IMR-90 (cell line): ENCODE measurements around the gene ADCY1. TPM values are rescaled to one million over a fixed set of nuclear protein-coding genes. Genes with fewer than 3 reads are reported as not detected.

ENCODE experiments used
- ATAC-seq: fragments of 200-7000 bp; cut with Tn5 transposase; 2 replicates; pipeline ENCODE4 v1.9.1; 2020; ENCODE audit warnings: low read depth, mild to moderate bottlenecking, moderate library complexity
- BruUV-seq: library from RNA; stranded (reverse); fragments of 400-500 nt; replicated peaks from 2 replicates; lab custom pipeline; 2021; lab: Mats Ljungman, UMichigan
- CTCF ChIA-PET: fragments of 300-600 bp; formaldehyde crosslinking; extraction: SDS; loops from one replicate; lab custom pipeline; 2021; ENCODE audit warnings: antibody characterized with exemption; lab: Yijun Ruan, JAX
- POLR2A ChIA-PET: fragments of 300-600 bp; sonication (Branson Sonifier 250); formaldehyde crosslinking; loops from one replicate; lab custom pipeline; 2022; ENCODE audit warnings: antibody characterized with exemption; ENCODE audit not compliant: unreplicated experiment; lab: Charles Lee
- DNase-seq: peaks from one replicate; pipeline ENCODE4 v3.0.0; 2013
- H2AFZ ChIP-seq: replicated peaks from 2 replicates; pipeline ENCODE3; 2013; ENCODE audit warnings: low read length, mild to moderate bottlenecking; ENCODE audit not compliant: poor library complexity
- H2AK5ac ChIP-seq: 2 replicates; pipeline ENCODE4 v1.6.1; 2013; ENCODE audit warnings: low read depth, low read length, inconsistent platforms
- H2AK9ac ChIP-seq: replicated peaks from 2 replicates; pipeline ENCODE3; 2013; ENCODE audit warnings: mild to moderate bottlenecking, low read depth, low read length, moderate library complexity; ENCODE audit not compliant: poor library complexity
- H2BK120ac ChIP-seq: 2 replicates; pipeline ENCODE4 v1.6.1; 2013; ENCODE audit warnings: low read depth, low read length, inconsistent platforms
- H2BK15ac ChIP-seq: 3 replicates; pipeline ENCODE4 v1.6.1; 2013; ENCODE audit warnings: low read depth, low read length, inconsistent platforms
- H2BK20ac ChIP-seq: 2 replicates; pipeline ENCODE4 v1.6.1; 2013; ENCODE audit warnings: low read depth, mild to moderate bottlenecking, inconsistent platforms, low read length, moderate library complexity
- H2BK5ac ChIP-seq: 2 replicates; pipeline ENCODE4 v1.6.1; 2013; ENCODE audit warnings: mild to moderate bottlenecking, low read depth, low read length, inconsistent platforms; ENCODE audit not compliant: poor library complexity, severe bottlenecking
- H3K14ac ChIP-seq: replicated peaks from 2 replicates; pipeline ENCODE4 v1.6.1; 2013; ENCODE audit warnings: low read depth, low read length, inconsistent platforms
- H3K18ac ChIP-seq: 2 replicates; pipeline ENCODE4 v1.6.1; 2013; ENCODE audit warnings: low read depth, low read length, control low read depth
- H3K23ac ChIP-seq: 2 replicates; pipeline ENCODE4 v1.6.1; 2013; ENCODE audit warnings: low read depth, low read length, inconsistent platforms
- H3K27ac ChIP-seq: 2 replicates; pipeline ENCODE4 v1.5.1; 2013; ENCODE audit warnings: mild to moderate bottlenecking, control low read depth, low read length; ENCODE audit not compliant: insufficient read depth
- H3K27me3 ChIP-seq: 2 replicates; pipeline ENCODE4 v1.6.1; 2013; ENCODE audit warnings: low read length; ENCODE audit not compliant: control insufficient read depth, insufficient read depth
- H3K36me3 ChIP-seq: 2 replicates; pipeline ENCODE4 v1.6.1; 2013; ENCODE audit warnings: low read length, mixed read lengths; ENCODE audit not compliant: control insufficient read depth, insufficient read depth
- H3K4ac ChIP-seq: 2 replicates; pipeline ENCODE4 v1.6.1; 2013; ENCODE audit warnings: low read depth, low read length, inconsistent platforms
- H3K4me1 ChIP-seq: 2 replicates; pipeline ENCODE4 v1.6.1; 2013; ENCODE audit warnings: low read length, mixed read lengths; ENCODE audit not compliant: control insufficient read depth, insufficient read depth
- H3K4me2 ChIP-seq: 2 replicates; pipeline ENCODE4 v1.6.1; 2013; ENCODE audit warnings: low read depth, mild to moderate bottlenecking, control low read depth, low read length, moderate library complexity
- H3K4me3 ChIP-seq: 2 replicates; pipeline ENCODE4 v1.5.1; 2013; ENCODE audit warnings: low read depth, mild to moderate bottlenecking, control low read depth, low read length, moderate library complexity; ENCODE audit not compliant: insufficient read depth
- H3K56ac ChIP-seq: 2 replicates; pipeline ENCODE4 v1.6.1; 2013; ENCODE audit warnings: low read length, inconsistent platforms; ENCODE audit not compliant: insufficient read depth; ENCODE audit errors: extremely low read depth
- H3K79me1 ChIP-seq, 2 experiments: 2 replicates each; pipeline ENCODE4 v1.6.1; 2013; ENCODE audit warnings: low read length in 2 of 2, inconsistent platforms in 1 of 2, low read depth in 1 of 2
- H3K9ac ChIP-seq: 2 replicates; pipeline ENCODE4 v1.6.1; 2013; ENCODE audit warnings: low read depth, low read length, control low read depth
- H3K9me1 ChIP-seq: 2 replicates; pipeline ENCODE4 v1.6.1; 2013; ENCODE audit warnings: low read length, inconsistent platforms; ENCODE audit not compliant: insufficient read depth
- H3K9me3 ChIP-seq: 2 replicates; pipeline ENCODE4 v1.6.1; 2013; ENCODE audit warnings: low read length; ENCODE audit not compliant: control insufficient read depth, insufficient read depth
- H4K20me1 ChIP-seq: 2 replicates; pipeline ENCODE4 v1.6.1; 2013; ENCODE audit warnings: low read length, inconsistent platforms; ENCODE audit not compliant: insufficient read depth
- H4K5ac ChIP-seq: 2 replicates; pipeline ENCODE4 v1.6.1; 2013; ENCODE audit warnings: mild to moderate bottlenecking, low read depth, low read length, control low read depth
- H4K8ac ChIP-seq, 2 experiments: 2 replicates each; pipeline ENCODE4 v1.6.1; 2013; ENCODE audit warnings: low read depth in 2 of 2, low read length in 2 of 2, control low read depth in 1 of 2, inconsistent platforms in 1 of 2
- H4K91ac ChIP-seq: 2 replicates; pipeline ENCODE4 v1.6.1; 2013; ENCODE audit warnings: low read depth, low read length, inconsistent platforms; ENCODE audit not compliant: insufficient read depth
- CEBPB ChIP-seq: IDR thresholded peaks from 2 replicates; pipeline ENCODE4 v1.6.1; 2012; ENCODE audit warnings: low read depth, low read length, improper control_type of control experiment
- CHD1 ChIP-seq: IDR thresholded peaks from 2 replicates; pipeline ENCODE4 v1.6.1; 2012; ENCODE audit warnings: low read depth, low read length, improper control_type of control experiment
- MAFK ChIP-seq: IDR thresholded peaks from 2 replicates; pipeline ENCODE4 v1.6.1; 2012; ENCODE audit warnings: low read depth, low read length, improper control_type of control experiment
- MXI1 ChIP-seq: IDR thresholded peaks from 2 replicates; pipeline ENCODE4 v1.6.1; 2012; ENCODE audit warnings: low read depth, mild to moderate bottlenecking, low read length, moderate library complexity, borderline replicate concordance
- NFE2L2 ChIP-seq: fragments of 150-350 bp; IDR thresholded peaks from 2 replicates; pipeline ENCODE4 v1.6.1; 2016; ENCODE audit warnings: low read depth, mild to moderate bottlenecking, low read length
- RAD21 ChIP-seq: IDR thresholded peaks from 2 replicates; pipeline ENCODE4 v1.6.1; 2012; ENCODE audit warnings: low read length, improper control_type of control experiment
- RCOR1 ChIP-seq: IDR thresholded peaks from 2 replicates; pipeline ENCODE4 v1.6.1; 2012; ENCODE audit warnings: mild to moderate bottlenecking, low read length, improper control_type of control experiment; ENCODE audit not compliant: insufficient replicate concordance
- RFX5 ChIP-seq: IDR thresholded peaks from 2 replicates; pipeline ENCODE4 v1.8.0; 2012; ENCODE audit warnings: low read depth, mild to moderate bottlenecking, low read length, moderate library complexity
- WGBS, 2 experiments: methylation state at CpG; one replicate each; pipeline versions ENCODE4 v1.1.5 to v1.1.7; 2013; ENCODE audit warnings: missing lambda C conversion rate in 2 of 2; ENCODE audit not compliant: insufficient read length in 1 of 2; ENCODE audit errors: extremely low coverage in 2 of 2; 5-methylcytosine and 5-hydroxymethylcytosine counted together
- dilution Hi-C: fragments of 300-500 bp; cut with HindIII; formaldehyde crosslinking; loops from one replicate; pipeline ENCODE4 v1.14.3; 2018; ENCODE audit warnings: low sequenced_read_pairs; ENCODE audit not compliant: unreplicated experiment
- in situ Hi-C: fragments of 300-500 bp; cut with MboI; formaldehyde crosslinking; loops from 3 replicates; pipeline ENCODE4 v1.14.3; 2019; ENCODE audit warnings: low sequenced_read_pairs, inconsistent platforms, mixed read lengths
- intact Hi-C: fragments of 100-400 bp; cut with micrococcal nuclease; formaldehyde crosslinking; loops from 2 replicates; pipeline ENCODE4 v1.10.0; 2022
- polyA plus RNA-seq, 3 experiments: library from polyadenylated mRNA; depleted of rRNA; stranded (reverse); fragments of >200 nt; gene quantifications; 2 replicates each; pipeline ENCODE4 v1.2.3, GENCODE V29; 2012; ENCODE audit warnings: low replicate concordance in 1 of 3
- total RNA-seq: library from RNA; depleted of rRNA; stranded (reverse); fragments of >200 nt; gene quantifications from 2 replicates; pipeline ENCODE4 v1.2.3, GENCODE V29; 2012
- TF ChIP-seq, protein P1 (sequence below): conservative IDR thresholded peaks from 2 replicates; pipeline ENCODE4 v1.5.1; 2012; ENCODE audit warnings: mild to moderate bottlenecking, low read depth, low read length, improper control_type of control experiment
- TF ChIP-seq, protein P2 (sequence below): fragments of 150-350 bp; IDR thresholded peaks from 2 replicates; pipeline ENCODE4 v1.6.1; 2016; ENCODE audit warnings: low read depth, mild to moderate bottlenecking, low read length, moderate library complexity, borderline replicate concordance

Gene ADCY1
- total and polyA plus RNA-seq, 2 of the 4 experiments (the other 2 are of a cell fraction): 0.18 to 0.24 TPM

- TF ChIP-seq, protein P1, sequence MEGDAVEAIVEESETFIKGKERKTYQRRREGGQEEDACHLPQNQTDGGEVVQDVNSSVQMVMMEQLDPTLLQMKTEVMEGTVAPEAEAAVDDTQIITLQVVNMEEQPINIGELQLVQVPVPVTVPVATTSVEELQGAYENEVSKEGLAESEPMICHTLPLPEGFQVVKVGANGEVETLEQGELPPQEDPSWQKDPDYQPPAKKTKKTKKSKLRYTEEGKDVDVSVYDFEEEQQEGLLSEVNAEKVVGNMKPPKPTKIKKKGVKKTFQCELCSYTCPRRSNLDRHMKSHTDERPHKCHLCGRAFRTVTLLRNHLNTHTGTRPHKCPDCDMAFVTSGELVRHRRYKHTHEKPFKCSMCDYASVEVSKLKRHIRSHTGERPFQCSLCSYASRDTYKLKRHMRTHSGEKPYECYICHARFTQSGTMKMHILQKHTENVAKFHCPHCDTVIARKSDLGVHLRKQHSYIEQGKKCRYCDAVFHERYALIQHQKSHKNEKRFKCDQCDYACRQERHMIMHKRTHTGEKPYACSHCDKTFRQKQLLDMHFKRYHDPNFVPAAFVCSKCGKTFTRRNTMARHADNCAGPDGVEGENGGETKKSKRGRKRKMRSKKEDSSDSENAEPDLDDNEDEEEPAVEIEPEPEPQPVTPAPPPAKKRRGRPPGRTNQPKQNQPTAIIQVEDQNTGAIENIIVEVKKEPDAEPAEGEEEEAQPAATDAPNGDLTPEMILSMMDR: no peak
- no peak for TF ChIP-seq RCOR1
Measured at GRCh38 chr7:45589061-45589460, 14.9 kb downstream of the ADCY1 start (continued).

DNA sequence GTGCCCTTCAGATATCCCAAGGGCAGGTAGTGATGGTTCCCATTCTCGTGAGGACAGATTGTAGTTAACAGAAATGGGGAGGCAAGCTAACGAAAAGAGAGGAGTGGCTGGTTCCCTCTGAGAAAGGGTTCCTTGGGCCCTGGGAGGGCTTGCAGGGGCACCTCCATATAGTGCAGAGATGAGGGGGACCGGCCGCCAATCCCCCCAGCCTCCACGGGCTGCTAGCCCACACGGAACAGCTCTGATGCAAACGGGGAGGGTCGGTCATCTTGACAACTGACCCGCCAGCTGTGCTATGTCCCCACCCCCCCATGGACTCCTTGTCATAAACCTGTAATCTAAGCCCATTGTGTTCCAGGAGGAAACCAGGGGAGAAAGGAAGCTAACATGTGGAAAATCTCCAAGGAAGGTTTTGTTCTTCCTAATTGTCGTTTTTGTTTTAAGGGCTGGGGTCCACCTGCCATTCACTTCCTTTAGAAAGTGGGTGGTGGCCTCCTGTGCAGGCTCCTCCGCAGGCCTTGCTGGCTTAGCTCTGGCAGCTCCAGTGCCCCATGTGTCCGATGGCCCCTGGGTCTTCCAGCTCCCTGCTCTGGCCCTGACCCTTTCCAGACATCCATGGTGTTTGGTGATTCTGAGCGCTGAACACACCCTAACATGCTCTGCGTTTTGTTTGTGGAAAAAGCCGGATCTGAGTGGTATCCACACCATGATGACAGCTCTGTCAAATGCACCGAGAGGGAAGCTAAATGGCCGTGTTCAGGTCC lies 15.9 kb downstream of the ADCY1 start:
- no peak overlapping the region for H3K27ac ChIP-seq
- no peak overlapping the region for H2BK5ac ChIP-seq
- no peak overlapping the region for H3K56ac ChIP-seq
- no TSS peak for BruUV-seq
- no peak overlapping the region for H2BK120ac ChIP-seq
- H2AK9ac ChIP-seq: no peak overlapping the region
- H3K23ac ChIP-seq: no peak overlapping the region
- no peak overlapping the region for H4K5ac ChIP-seq
- H3K9me1 ChIP-seq: no peaks in the 10 kb centered on the region
- no peak overlapping the region for H3K4ac ChIP-seq
- WGBS, 2 experiments: 48% methylated on average over 4 of the region's 17 CpGs; no CpG with 5 or more reads in 1 of the 2 experiments
- H2BK20ac ChIP-seq: no peak overlapping the region
- H3K4me2 ChIP-seq: no peak overlapping the region
- H2BK15ac ChIP-seq: no peak overlapping the region
- ChIA-PET POLR2A (no interaction called here), CTCF (no interaction called here)
- H3K27me3 ChIP-seq: peaks cover 17% of the 10 kb centered on the region
- H3K79me1 ChIP-seq: no peaks in the 10 kb centered on the region
- no peak for TF ChIP-seq RAD21
- no peak for TF ChIP-seq NFE2L2
- TF ChIP-seq CEBPB: no peak
- no peak for TF ChIP-seq RFX5
- no peak for TF ChIP-seq MXI1
- TF ChIP-seq, protein P2, sequence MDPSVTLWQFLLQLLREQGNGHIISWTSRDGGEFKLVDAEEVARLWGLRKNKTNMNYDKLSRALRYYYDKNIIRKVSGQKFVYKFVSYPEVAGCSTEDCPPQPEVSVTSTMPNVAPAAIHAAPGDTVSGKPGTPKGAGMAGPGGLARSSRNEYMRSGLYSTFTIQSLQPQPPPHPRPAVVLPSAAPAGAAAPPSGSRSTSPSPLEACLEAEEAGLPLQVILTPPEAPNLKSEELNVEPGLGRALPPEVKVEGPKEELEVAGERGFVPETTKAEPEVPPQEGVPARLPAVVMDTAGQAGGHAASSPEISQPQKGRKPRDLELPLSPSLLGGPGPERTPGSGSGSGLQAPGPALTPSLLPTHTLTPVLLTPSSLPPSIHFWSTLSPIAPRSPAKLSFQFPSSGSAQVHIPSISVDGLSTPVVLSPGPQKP: no peak
- no peak for TF ChIP-seq MAFK
- no peak for TF ChIP-seq CHD1
- no peak for DNase-seq
- no peak for ATAC-seq
- dilution Hi-C loops: no loop called here
- H3K4me1 ChIP-seq: no peaks in the 10 kb centered on the region
- no peak overlapping the region for H3K14ac ChIP-seq
- no peak overlapping the region for H3K18ac ChIP-seq
- no peak overlapping the region for H4K91ac ChIP-seq
- H4K8ac ChIP-seq: no peak overlapping the region
- no peak overlapping the region for H2AFZ ChIP-seq
- in situ Hi-C loops: no loop called here
- H4K20me1 ChIP-seq: no peaks in the 10 kb centered on the region
- no peaks in the 10 kb centered on the region for H3K36me3 ChIP-seq
- H3K9me3 ChIP-seq: no peaks in the 10 kb centered on the region
- H3K4me3 ChIP-seq: no peak overlapping the region
- no peak overlapping the region for H3K9ac ChIP-seq
- intact Hi-C loops: no loop called here
- H2AK5ac ChIP-seq: no peak overlapping the region
